GM21529 (cell line): Measurements from ENCODE around the gene SHC3.

Experiments
- ATAC-seq: cut with Tn5 transposase; IDR thresholded peaks from one replicate; pipeline ENCODE4 v1.9.1; 2021; ENCODE audit not compliant: unreplicated experiment

The SHC3 gene

DNA sequence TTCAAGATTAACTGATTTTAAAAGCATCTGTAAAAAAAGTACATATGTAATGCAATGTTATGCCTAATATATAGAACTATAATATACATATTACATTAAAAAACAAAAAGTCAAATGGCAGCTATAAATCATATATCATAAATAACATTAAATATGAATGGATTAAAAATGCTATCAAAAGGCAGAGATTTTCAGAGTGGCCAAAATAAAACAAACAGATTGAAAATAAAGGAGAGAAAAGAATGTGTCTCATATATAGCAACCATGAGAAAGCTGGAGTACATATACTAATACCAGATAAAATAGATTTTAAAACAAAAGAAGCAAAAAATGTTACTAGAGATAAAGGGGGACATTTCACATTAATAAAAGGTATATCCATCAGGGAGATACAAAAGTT, 148.8 kb downstream of the SHC3 start:
- no peak for ATAC-seq

DNA sequence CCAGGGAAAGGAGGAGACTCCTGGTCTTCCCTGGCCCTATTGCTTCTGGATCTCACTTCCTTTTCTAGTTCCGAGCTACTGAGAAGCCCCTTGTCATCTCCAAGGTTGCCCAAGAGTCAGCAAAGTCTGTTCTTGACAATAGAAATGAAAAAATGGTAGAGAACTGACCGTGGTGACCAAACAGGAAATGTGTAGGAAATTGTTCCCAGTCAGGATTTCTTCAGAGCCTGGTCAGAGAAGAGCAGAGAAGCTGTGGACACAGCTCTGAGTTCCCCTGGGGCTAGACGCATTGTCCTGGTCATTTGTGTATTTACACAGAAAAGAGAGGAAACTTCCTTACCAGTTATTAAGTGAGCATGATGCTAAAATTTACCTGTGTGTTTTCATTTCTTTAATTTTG, 151.7 kb downstream of the SHC3 start:
- no peak for ATAC-seq

GRCh38 chr9:89025553-89025952, 153.1 kb downstream of the SHC3 start:
- no peak for ATAC-seq

DNA sequence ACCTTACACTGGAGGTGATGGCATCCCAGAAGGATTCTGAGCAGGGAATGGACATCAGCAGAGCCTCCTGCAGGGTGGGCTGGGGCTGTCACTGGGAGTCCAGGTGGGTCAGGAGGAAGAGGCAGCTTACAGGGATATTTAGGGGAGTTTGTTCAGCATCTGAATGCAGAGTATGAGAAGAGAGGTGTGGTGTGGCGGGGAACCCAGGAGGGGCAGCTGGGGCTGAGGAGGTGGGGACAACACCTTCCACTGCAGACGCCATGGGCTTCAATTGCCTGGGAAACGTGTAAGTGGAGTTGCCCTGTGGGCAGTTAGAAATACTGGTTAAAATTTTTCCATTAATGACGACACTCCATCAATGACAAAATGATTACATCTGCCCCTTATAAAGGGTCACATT, 153.9 kb downstream of the SHC3 start:
- no peak for ATAC-seq

- no peak for ATAC-seq
Measured at GRCh38 chr9:89023740-89024139, 154.9 kb downstream of the SHC3 start.

- ATAC-seq: no peak
Measured at GRCh38 chr9:89022902-89023301, 155.7 kb downstream of the SHC3 start.

DNA sequence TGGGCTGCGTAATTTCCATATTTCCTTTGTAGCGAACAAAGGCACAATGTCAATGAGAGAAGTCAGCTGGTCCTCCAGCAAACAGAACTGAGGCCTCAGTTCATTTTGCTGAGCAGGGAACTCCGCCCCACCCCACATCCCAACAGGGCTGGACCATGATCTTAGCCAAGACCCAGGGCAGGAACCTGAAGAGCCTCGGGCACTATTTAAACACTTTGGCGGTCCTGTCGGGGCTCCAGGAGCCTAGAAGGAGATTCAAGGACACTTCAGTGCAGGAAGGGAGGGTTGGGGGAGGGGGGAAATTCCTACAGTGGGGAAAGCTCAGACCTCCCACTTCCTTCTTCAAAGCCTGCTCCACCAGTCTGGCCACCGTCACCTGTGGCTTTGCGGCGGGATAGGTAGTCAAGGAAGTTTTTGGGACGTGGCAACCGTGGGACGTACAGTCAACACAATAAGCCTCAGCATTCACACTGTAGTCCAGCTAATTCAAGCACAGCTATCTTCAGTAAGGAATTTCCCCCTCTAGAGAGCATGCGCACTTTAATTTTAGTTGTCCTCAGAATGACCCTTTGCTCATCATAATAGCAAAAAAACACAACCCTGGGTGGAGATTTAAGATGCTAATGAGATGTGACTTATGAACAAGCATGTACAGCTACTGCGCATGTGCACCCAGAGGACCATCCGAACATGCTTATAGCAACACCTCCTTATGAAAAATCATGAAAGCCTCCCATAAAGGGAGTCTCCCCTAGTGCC, 156.4 kb downstream of the SHC3 start:
- no peak for ATAC-seq

- ATAC-seq: no peak
Measured at GRCh38 chr9:89021154-89021803, 157.3 kb downstream of the SHC3 start.

GRCh38 chr9:89020754-89021153, 157.9 kb downstream of the SHC3 start:
- ATAC-seq: no peak

DNA sequence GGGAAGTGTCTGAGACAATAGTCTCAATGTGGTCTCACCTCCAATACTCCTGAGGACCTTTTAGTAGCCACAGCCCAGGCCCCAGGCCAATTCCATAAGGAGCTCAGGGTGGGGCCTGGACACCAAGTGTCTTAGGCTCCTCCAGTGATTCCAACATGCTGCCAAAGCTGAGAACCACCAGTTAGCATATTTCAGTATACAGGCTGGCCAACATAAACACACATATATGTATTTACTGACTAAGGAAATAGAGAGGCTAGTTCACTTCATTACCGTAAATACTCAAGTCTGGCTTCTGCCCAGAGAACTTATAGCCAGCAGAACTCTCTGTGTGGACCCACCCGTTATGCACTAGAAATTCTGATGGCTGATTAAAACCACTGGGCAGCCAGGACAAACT, 163.3 kb downstream of the SHC3 start:
- no peak for ATAC-seq

GRCh38 chr9:89014153-89014552, 164.5 kb downstream of the SHC3 start:
- ATAC-seq: no peak

DNA sequence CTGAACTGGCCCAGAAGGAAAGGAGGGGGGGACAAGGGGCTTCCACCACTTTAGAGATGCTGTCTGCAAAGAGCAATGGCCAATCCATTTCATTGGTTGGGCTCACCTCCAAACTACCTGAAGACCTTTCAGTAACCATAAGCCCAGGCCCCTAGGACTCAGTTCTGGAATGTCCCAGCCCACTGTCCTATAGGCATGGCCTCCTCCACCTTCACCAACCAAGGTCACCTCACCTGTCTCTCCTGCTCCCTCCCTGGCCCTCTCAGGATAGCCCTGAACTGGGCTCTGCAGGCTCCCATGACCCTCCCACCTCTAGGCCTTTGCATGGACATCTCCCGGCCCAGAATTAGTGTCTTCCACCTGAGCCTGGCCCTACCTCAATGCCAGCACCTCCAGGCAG, 165.0 kb downstream of the SHC3 start:
- ATAC-seq: no peak

DNA sequence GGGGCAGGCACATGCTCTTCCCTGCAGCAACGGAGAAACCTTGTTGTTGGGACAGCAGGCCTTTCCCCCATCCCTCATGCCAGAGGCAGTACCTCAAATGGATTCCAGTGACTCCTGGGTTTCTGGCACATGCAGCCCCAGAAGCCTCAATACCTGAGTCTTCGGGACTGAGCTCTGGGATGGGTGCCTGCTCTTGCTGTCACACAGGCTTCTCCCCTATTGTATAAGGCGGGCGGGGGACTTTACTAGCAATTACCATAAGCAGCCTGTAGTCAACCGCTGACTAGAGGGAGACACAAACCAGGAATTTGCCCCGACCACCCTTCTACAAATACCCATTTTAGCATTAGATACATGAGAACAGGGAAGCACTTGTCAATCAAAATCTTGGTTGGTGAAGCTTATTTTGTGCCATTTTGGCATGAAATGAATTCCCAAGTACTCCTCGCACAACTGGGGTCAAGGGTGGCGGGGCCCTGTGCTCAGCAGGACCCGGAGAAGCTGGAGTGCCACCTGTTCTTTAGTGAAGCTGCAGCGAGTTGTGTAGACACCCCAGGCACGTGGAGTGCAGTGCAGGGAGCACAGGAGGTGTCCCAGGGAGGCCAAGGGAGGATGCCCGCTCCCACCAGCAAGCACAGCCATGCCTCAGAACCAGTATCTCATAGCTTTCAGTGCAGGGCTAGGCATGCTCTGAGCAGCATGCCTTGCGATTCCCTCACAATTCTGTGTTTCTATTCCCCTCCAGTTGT, 166.2 kb downstream of the SHC3 start:
- ATAC-seq: no peak

GRCh38 chr9:89011683-89012082, 166.9 kb downstream of the SHC3 start:
- ATAC-seq: no peak

DNA sequence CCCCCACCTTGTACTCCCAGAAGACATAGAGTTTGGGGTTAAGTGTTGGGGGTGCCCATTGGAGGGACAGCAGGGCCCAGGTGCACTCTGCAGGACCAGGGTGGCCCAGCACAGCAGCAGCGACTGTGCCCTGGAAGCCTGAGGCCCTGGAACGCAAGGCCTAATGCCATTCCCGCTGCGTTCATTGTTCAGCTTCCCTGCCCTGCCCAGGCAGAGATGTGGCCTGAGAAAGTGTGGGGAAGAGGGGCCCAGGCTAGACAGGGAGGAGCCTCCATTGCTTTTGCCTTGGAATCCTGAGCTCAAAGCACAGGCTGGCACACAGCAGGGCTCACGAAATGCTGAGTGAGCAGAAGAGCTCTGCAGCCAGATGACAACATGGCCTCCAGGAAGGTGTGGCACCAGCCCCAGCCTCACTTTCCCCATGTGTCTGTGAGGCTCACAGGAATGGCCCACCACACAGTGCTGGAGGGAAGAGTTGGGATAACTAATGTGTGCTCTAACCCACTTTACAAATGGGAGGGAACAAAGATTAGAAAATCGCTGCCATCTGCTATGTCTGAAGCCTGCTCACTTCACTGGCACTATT, 168.0 kb downstream of the SHC3 start:
- ATAC-seq: no peak

GRCh38 chr9:89010056-89010455, 168.6 kb downstream of the SHC3 start:
- no peak for ATAC-seq

DNA sequence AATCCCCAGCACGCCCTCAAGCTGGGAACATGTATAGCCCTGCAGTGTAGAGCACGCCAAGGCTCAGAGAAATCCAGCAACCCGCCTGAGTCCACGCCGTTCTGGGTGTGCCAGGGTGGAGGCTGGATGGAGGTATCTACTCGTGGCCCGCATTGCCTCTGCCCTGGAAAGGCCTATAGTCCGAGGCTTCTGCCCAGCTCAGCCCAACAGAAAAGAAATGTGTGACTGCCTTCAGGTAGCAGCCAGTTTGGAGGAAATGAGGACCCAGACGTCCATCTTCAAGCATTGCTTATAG, 169.1 kb downstream of the SHC3 start:
- ATAC-seq: no peak

DNA sequence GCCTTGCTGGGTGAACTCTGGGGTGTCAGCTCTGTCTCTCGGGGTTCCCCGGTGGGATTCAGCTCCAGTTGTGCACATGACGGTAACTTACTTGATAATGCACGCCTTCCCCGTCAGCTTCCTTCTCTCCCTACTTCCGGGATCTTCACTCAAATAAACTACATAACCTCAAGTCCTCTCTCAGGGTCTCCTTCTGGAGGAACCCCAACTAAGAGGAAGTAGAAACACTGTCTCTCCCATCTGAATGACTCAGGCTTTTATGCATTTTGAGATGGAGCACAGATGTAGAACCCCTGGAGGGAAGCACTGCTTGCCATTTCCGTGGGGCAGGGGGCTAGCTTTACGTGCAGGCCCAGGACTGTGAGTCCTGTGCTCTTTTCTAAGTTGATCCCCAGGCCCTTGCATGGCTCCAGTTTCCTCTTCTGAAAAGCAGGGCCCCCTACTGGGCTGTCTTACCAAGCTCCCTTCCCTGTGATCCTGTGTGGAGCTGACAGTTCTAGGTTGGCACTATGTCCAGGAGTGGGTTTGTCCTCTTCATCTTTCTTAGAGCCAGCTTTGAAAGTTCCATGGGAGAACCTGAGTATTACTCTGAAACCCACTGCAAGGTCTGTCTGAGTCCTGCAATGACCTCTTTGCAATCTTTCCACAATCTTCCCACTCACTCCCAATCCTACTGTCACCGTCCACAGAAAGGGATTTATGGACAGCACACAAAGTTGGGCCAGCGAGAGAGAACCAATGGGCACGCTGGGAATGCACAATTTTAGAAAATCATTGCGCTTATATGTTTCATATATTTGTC, 169.7 kb downstream of the SHC3 start:
- ATAC-seq: no peak

- no peak for ATAC-seq
Measured at GRCh38 chr9:89008055-89008743, 170.4 kb downstream of the SHC3 start.
